Esophagus (tissue), 2 donors: ENCODE measurements around the gene PTPRJ. TPM values are rescaled to one million over a fixed set of nuclear protein-coding genes. Genes with fewer than 3 reads are reported as not detected.

Source experiments
- H3K27ac ChIP-seq, 2 donors: one replicate each; pipeline ENCODE4 v1.5.1; 2013; ENCODE audit warnings: low read depth in 2 of 2, mild to moderate bottlenecking in 2 of 2, inconsistent platforms in 1 of 2, low read length in 1 of 2, moderate library complexity in 1 of 2
- H3K27me3 ChIP-seq, 2 donors: one replicate each; pipeline ENCODE4 v1.6.1; 2013; ENCODE audit warnings: low read length in 2 of 2, control low read depth in 1 of 2, mild to moderate bottlenecking in 1 of 2; ENCODE audit not compliant: insufficient read depth in 2 of 2, control insufficient read depth in 1 of 2
- H3K36me3 ChIP-seq, 2 donors: one replicate each; pipeline ENCODE4 v1.6.1; 2013; ENCODE audit warnings: low read length in 1 of 2; ENCODE audit not compliant: control insufficient read depth in 2 of 2, insufficient read depth in 2 of 2
- H3K4me1 ChIP-seq, 2 donors: one replicate each; pipeline ENCODE4 v1.6.1; 2013; ENCODE audit warnings: low read length in 1 of 2; ENCODE audit not compliant: control insufficient read depth in 2 of 2, insufficient read depth in 2 of 2
- H3K4me3 ChIP-seq, 2 donors: one replicate each; pipeline ENCODE4 v1.5.1; 2013; ENCODE audit warnings: low read length in 2 of 2, mild to moderate bottlenecking in 2 of 2, low read depth in 1 of 2, moderate library complexity in 1 of 2
- H3K9me3 ChIP-seq, 2 donors: one replicate each; pipeline ENCODE4 v1.6.1; 2013; ENCODE audit warnings: mild to moderate bottlenecking in 2 of 2, low read depth in 1 of 2, low read length in 1 of 2, moderate library complexity in 1 of 2; ENCODE audit not compliant: control insufficient read depth in 2 of 2, insufficient read depth in 1 of 2
- WGBS, 2 donors: extraction: QIAGEN DNeasy Blood & Tissue Kit; methylation state at CpG; one replicate each; pipeline ENCODE4 v1.1.7; 2013; 5-methylcytosine and 5-hydroxymethylcytosine counted together
- polyA plus RNA-seq, 2 donors: library from polyadenylated mRNA; stranded (reverse); fragments of 200-250 nt; gene quantifications; one replicate each; pipeline ENCODE4 v1.2.3, GENCODE V29; 2013
- donor health status: healthy with polysubstance abuse.
- donor health status: Bipolar disorder and iron deficiency.

The PTPRJ gene
- polyA plus RNA-seq, 2 donors: 0.47 to 0.55 TPM

DNA sequence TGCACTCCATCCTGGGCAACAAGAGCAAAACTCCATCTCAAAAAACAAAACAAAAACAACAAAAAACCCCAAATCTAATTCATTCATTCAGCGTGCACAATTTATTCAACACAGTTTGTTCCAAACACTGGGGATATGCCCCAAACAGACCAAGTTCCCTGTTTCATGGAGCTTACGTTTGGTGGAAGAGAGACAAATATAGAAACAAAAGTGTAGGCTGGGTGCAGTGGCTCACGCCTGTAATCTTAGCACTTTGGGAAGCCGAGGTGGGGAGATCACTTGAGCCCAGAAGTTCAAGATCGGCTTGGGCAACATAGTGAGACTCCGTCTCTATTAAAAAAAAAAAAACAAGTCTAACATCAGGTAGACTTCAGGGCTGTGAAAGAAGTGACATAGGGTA is 52.4 kb downstream of the PTPRJ start:
- Histone ChIP-seq H3K9me3 (no peaks in the 10 kb centered on the region), H3K27me3 (no peaks in the 10 kb centered on the region), H3K36me3 (peaks cover 0 to 2% of the 10 kb centered on the region in 2 donors), H3K4me1 (peaks cover 0 to 5% of the 10 kb centered on the region in 2 donors), H3K27ac (no peak overlapping the region), H3K4me3 (no peak overlapping the region)
- WGBS, 2 donors: 92% methylated on average over 6 of the region's 6 CpGs

DNA sequence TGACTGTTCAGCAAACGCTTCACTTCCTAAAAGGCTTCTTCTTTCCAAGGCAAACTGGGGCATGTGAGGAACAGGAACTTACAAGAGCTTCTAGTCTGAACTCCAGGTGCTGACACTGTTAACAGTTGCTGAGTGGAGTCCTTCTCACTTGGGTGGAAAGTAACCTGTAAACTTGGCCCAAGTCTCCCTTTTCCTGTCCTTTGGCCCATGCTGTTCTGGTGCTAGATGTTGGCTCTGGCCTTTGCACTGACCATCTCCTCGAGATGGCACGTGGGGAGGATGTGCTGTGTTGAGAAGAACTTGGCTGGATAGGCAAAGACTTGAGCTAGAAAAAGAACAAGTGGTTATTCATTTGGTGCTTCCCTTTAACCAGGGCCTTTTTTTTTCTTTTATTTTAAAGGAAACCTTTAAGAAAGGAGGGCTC is 53.6 kb downstream of the PTPRJ start:
- Histone ChIP-seq H3K27ac (no peak overlapping the region), H3K4me1 (peaks cover 0 to 1% of the 10 kb centered on the region in 2 donors), H3K36me3 (peaks cover 0 to 2% of the 10 kb centered on the region in 2 donors), H3K27me3 (no peaks in the 10 kb centered on the region), H3K9me3 (no peaks in the 10 kb centered on the region), H3K4me3 (no peak overlapping the region)
- WGBS, 2 donors: 66 to 73% methylated on average over 3 of the region's 3 CpGs

DNA sequence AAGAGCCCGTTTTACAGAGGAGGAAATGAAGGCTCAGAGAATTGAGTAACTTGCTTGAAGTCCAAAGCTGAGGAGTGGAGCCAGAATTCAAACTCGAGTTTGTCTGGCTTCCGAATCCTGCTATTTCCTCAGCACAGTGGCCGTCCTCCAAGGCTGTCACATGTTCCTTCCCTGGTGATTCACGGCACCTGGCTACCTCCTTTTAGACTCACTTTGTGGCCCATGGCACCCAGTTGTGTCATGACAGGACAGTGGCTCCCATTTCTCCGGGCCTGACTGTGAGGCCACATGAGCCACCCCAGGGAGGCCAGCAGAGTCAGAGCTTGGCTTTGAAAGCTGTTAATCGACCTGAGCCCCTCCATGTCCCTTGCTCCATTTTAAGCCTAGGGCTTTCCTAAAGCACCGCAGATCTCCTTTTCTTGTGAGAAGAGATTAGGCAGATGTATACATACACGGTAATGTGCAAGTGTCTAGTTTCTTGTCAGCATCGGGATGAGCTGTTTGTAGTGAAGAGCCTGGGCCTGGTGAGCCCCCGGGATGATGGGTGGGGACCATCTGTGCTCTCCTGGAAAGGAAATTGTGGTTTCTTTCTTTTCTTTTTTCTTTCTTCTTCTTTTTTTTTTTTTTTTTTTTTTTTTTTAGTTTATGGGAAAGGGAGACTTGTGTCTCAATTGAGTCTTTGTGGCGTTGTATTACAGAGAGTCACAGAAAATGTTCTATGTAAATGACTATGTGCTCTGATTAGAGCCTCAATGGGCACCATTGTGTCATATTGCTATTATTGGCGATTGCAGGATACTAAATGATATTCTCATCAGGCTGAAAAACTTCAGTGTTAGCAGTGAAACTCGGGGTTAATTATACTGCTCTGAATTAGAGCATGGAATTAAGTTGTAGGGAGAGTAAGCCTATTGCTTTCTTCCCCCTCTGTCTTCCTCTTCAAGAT is 54.8 kb downstream of the PTPRJ start:
- no peaks in the 10 kb centered on the region for H3K4me1 ChIP-seq
- 78 to 80% methylated on average over 14 of the region's 14 CpGs for WGBS, 2 donors
- no peak overlapping the region for H3K4me3 ChIP-seq
- H3K36me3 ChIP-seq: peaks cover 0 to 2% of the 10 kb centered on the region in 2 donors
- H3K9me3 ChIP-seq: no peaks in the 10 kb centered on the region
- no peaks in the 10 kb centered on the region for H3K27me3 ChIP-seq
- H3K27ac ChIP-seq: peak overlapping the region in 1 of 2 donors; percentile 40

GRCh38 chr11:48036011-48036410 is 55.7 kb downstream of the PTPRJ start:
- no peaks in the 10 kb centered on the region for H3K4me1 ChIP-seq
- no peak overlapping the region for H3K27ac ChIP-seq
- peaks cover 0 to 2% of the 10 kb centered on the region in 2 donors for H3K36me3 ChIP-seq
- no peaks in the 10 kb centered on the region for H3K9me3 ChIP-seq
- H3K27me3 ChIP-seq: no peaks in the 10 kb centered on the region
- no peak overlapping the region for H3K4me3 ChIP-seq
- 71 to 77% methylated on average over 1 of the region's 1 CpG for WGBS, 2 donors

DNA sequence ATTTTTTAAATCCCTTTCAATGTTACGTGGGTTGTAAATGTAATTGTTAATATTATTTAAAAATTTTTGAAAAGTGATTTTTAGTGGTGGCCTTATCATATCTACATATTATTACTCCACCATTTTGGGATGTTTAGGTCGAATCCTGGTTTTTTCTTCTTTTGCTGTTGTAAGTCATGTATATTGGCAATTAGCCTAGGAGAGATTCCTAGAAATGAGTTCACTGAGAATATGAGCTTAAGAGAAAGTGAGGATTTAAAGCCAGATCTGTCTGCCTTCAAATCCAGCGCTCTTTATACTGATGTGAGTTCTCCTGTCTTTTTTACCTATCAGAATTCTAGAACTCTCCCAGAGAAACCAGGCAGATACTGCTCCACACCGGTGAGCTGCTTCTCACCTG is 56.1 kb downstream of the PTPRJ start:
- no peaks in the 10 kb centered on the region for H3K9me3 ChIP-seq
- WGBS, 2 donors: 74 to 80% methylated on average over 4 of the region's 4 CpGs

GRCh38 chr11:48037709-48038468 is 57.5 kb downstream of the PTPRJ start:
- Histone ChIP-seq H3K4me1 (no peaks in the 10 kb centered on the region), H3K27ac (no peak overlapping the region), H3K36me3 (peaks cover 0 to 2% of the 10 kb centered on the region in 2 donors), H3K4me3 (no peak overlapping the region), H3K9me3 (no peaks in the 10 kb centered on the region), H3K27me3 (no peaks in the 10 kb centered on the region)
- 91 to 93% methylated on average over 11 of the region's 11 CpGs for WGBS, 2 donors

More for the DNA sequence above, 56.1 kb downstream of the PTPRJ start:
- H3K4me1 ChIP-seq: no peaks in the 10 kb centered on the region
- H3K27ac ChIP-seq: no peak overlapping the region
- peaks cover 0 to 2% of the 10 kb centered on the region in 2 donors for H3K36me3 ChIP-seq
- no peak overlapping the region for H3K4me3 ChIP-seq
- H3K27me3 ChIP-seq: no peaks in the 10 kb centered on the region

GRCh38 chr11:48040830-48041444 is 60.6 kb downstream of the PTPRJ start:
- H3K27ac ChIP-seq: no peak overlapping the region
- H3K4me1 ChIP-seq: no peaks in the 10 kb centered on the region
- H3K36me3 ChIP-seq: no peaks in the 10 kb centered on the region
- no peak overlapping the region for H3K4me3 ChIP-seq
- 92 to 94% methylated on average over 13 of the region's 13 CpGs for WGBS, 2 donors
- H3K9me3 ChIP-seq: no peaks in the 10 kb centered on the region
- no peaks in the 10 kb centered on the region for H3K27me3 ChIP-seq

- 71 to 85% methylated on average over 5 of the region's 5 CpGs for WGBS, 2 donors
- no peak overlapping the region for H3K4me3 ChIP-seq
- H3K4me1 ChIP-seq: no peaks in the 10 kb centered on the region
- H3K27me3 ChIP-seq: no peaks in the 10 kb centered on the region
- no peak overlapping the region for H3K27ac ChIP-seq
- no peaks in the 10 kb centered on the region for H3K9me3 ChIP-seq
- H3K36me3 ChIP-seq: no peaks in the 10 kb centered on the region
Observed at GRCh38 chr11:48041877-48042695, 61.7 kb downstream of the PTPRJ start.
